Peyer's patch (tissue), 4 donors: ENCODE measurements around the gene GCKR. TPM values are rescaled to one million over a fixed set of nuclear protein-coding genes. Genes with fewer than 3 reads are reported as not detected.
A peak's percentile ranks its signal among the peaks of the same experiment; 100 is the strongest.

ENCODE experiments used
- DNase-seq, 3 donors: peaks; one replicate each; pipeline ENCODE4 v3.0.0-alpha.2; 2017 to 2019
- H3K27ac ChIP-seq, 4 donors: fragments of 200-600 bp; sonication (generic); one replicate each; pipeline ENCODE4 v1.5.1; 2016 to 2019
- H3K27me3 ChIP-seq, 2 donors: fragments of 200-600 bp; sonication (generic); one replicate each; pipeline ENCODE4 v1.5.1; 2019
- H3K36me3 ChIP-seq, 3 donors: fragments of 200-600 bp; sonication (generic); one replicate each; pipeline ENCODE4 v1.5.1; 2016 to 2019
- H3K4me1 ChIP-seq, 4 donors: fragments of 200-600 bp; sonication (generic); one replicate each; pipeline ENCODE4 v1.5.1; 2016 to 2019
- H3K4me3 ChIP-seq, 4 donors: fragments of 200-600 bp; sonication (generic); 1 replicate in 3 of 4; 2 replicates in 1 of 4; pipeline ENCODE4 v1.5.1; 2016 to 2019; ENCODE audit warnings: mild to moderate bottlenecking in 1 of 4
- H3K9me3 ChIP-seq, 4 donors: fragments of 200-600 bp; sonication (generic); one replicate each; pipeline ENCODE4 v1.5.1; 2016 to 2019; ENCODE audit warnings: mild to moderate bottlenecking in 1 of 4
- CTCF ChIP-seq, 6 experiments: fragments of 450-650 bp in 4 of 6; fragments of 200-600 bp in 2 of 6; sonication (generic) in 1 of 6; IDR thresholded peaks; one replicate each; pipeline ENCODE4 v1.5.1; 2017 to 2019; ENCODE audit warnings: antibody characterized with exemption in 6 of 6, mild to moderate bottlenecking in 3 of 6, moderate library complexity in 1 of 6
- POLR2A ChIP-seq, 2 donors: fragments of 450-650 bp; IDR thresholded peaks; one replicate each; pipeline ENCODE4 v1.5.1; 2017; ENCODE audit warnings: antibody characterized with exemption in 2 of 2, mild to moderate bottlenecking in 2 of 2, moderate library complexity in 2 of 2
- total RNA-seq, 4 donors: library from RNA; depleted of rRNA; stranded (reverse); fragments of >200 nt; gene quantifications; one replicate each; pipeline ENCODE4 v1.1.0, GENCODE V29; 2016

Gene GCKR
- total RNA-seq, 4 donors from 2014 or later: 0.53 to 0.94 TPM; not detected in 2

- no peaks in the 10 kb centered on the region for H3K27me3 ChIP-seq
- no peaks in the 10 kb centered on the region for H3K36me3 ChIP-seq
- TF ChIP-seq CTCF (IDR thresholded peaks at IDR 0.05): no peak
- no peak for TF ChIP-seq POLR2A (IDR thresholded peaks at IDR 0.05)
- DNase-seq: no peak
- no peaks in the 10 kb centered on the region for H3K9me3 ChIP-seq
- H3K27ac ChIP-seq: no peak overlapping the region
- H3K4me1 ChIP-seq: no peaks in the 10 kb centered on the region
- H3K4me3 ChIP-seq: no peak overlapping the region
Observed at GRCh38 chr2:27509326-27509725, 12.7 kb downstream of the GCKR start.

- no peak for DNase-seq
- Histone ChIP-seq H3K27ac (no peak overlapping the region), H3K27me3 (no peaks in the 10 kb centered on the region), H3K4me1 (no peaks in the 10 kb centered on the region), H3K4me3 (no peak overlapping the region), H3K9me3 (no peaks in the 10 kb centered on the region), H3K36me3 (no peaks in the 10 kb centered on the region)
- TF ChIP-seq POLR2A (IDR thresholded peaks at IDR 0.05) (no peak), CTCF (IDR thresholded peaks at IDR 0.05) (no peak)
Observed at GRCh38 chr2:27518113-27518781, 21.6 kb downstream of the GCKR start.

GRCh38 chr2:27518782-27519113 lies 22.1 kb downstream of the GCKR start:
- H3K4me1 ChIP-seq: no peaks in the 10 kb centered on the region
- H3K36me3 ChIP-seq: no peaks in the 10 kb centered on the region
- no peak for TF ChIP-seq CTCF (IDR thresholded peaks at IDR 0.05)
- no peak for TF ChIP-seq POLR2A (IDR thresholded peaks at IDR 0.05)
- DNase-seq: no peak
- no peak overlapping the region for H3K27ac ChIP-seq
- H3K4me3 ChIP-seq: no peak overlapping the region
- no peaks in the 10 kb centered on the region for H3K9me3 ChIP-seq
- no peaks in the 10 kb centered on the region for H3K27me3 ChIP-seq

- H3K27ac ChIP-seq: no peak overlapping the region
- no peaks in the 10 kb centered on the region for H3K9me3 ChIP-seq
- TF ChIP-seq CTCF (IDR thresholded peaks at IDR 0.05): no peak
- TF ChIP-seq POLR2A (IDR thresholded peaks at IDR 0.05): no peak
- DNase-seq: no peak
- no peaks in the 10 kb centered on the region for H3K4me1 ChIP-seq
- no peak overlapping the region for H3K4me3 ChIP-seq
- no peaks in the 10 kb centered on the region for H3K36me3 ChIP-seq
- H3K27me3 ChIP-seq: no peaks in the 10 kb centered on the region
Observed at GRCh38 chr2:27520316-27520715, 23.7 kb downstream of the GCKR start.

- Histone ChIP-seq H3K9me3 (no peaks in the 10 kb centered on the region), H3K4me3 (no peak overlapping the region), H3K36me3 (no peaks in the 10 kb centered on the region), H3K27me3 (no peaks in the 10 kb centered on the region), H3K27ac (no peak overlapping the region), H3K4me1 (no peaks in the 10 kb centered on the region)
- TF ChIP-seq CTCF (IDR thresholded peaks at IDR 0.05): peak in 1 of 6 experiments; percentile 10
- TF ChIP-seq POLR2A (IDR thresholded peaks at IDR 0.05): no peak
- no peak for DNase-seq
Observed at GRCh38 chr2:27522400-27522945, 25.8 kb downstream of the GCKR start.
